B cell (primary cell): ENCODE measurements around the gene QKI. TPM values are rescaled to one million over a fixed set of nuclear protein-coding genes. Genes with fewer than 3 reads are reported as not detected.

Experiments used
- ATAC-seq: fragments of 200-7000 bp; cut with Tn5 transposase; one replicate; pipeline ENCODE4 v1.10.0; 2021; ENCODE audit warnings: low read depth, mild to moderate bottlenecking, moderate number of reproducible peaks, moderate library complexity
- CTCF ChIA-PET: fragments of 350-600 bp; sonication (Branson Sonifier 250); formaldehyde crosslinking; loops from one replicate; lab custom pipeline; 2021; ENCODE audit warnings: antibody characterized with exemption, inconsistent platforms; lab: Charles Lee
- POLR2A ChIA-PET: fragments of 350-600 bp; sonication (Branson Sonifier 250); formaldehyde crosslinking; loops from one replicate; lab custom pipeline; 2021; ENCODE audit warnings: antibody characterized with exemption; lab: Charles Lee
- DNase-seq: peaks from one replicate; pipeline ENCODE4 v3.0.0; 2013
- H2AFZ ChIP-seq: 2 replicates; pipeline ENCODE4 v1.6.1; 2012; ENCODE audit warnings: mild to moderate bottlenecking, low read depth, low read length; ENCODE audit not compliant: insufficient read depth, poor library complexity, severe bottlenecking
- H3K27ac ChIP-seq, 2 donors: 1 replicate in 1 of 2; 2 replicates in 1 of 2; pipeline ENCODE4 v1.5.1; 2012 to 2013; ENCODE audit warnings: low read length in 2 of 2, mild to moderate bottlenecking in 2 of 2, moderate library complexity in 1 of 2
- H3K27me3 ChIP-seq, 4 experiments: fragments of 200-600 bp in 1 of 4; sonication (generic) in 1 of 4; replicated peaks in 1 of 4; 1 replicate in 2 of 4; 2 replicates in 2 of 4; pipeline versions ENCODE4 v1.6.1 to v1.7.0; 2013 to 2016; ENCODE audit warnings: low read length in 3 of 4, mild to moderate bottlenecking in 2 of 4, mixed read lengths in 1 of 4, moderate library complexity in 1 of 4; ENCODE audit not compliant: insufficient read depth in 4 of 4, control insufficient read depth in 3 of 4; ENCODE audit errors: control extremely low read depth in 1 of 4
- H3K36me3 ChIP-seq, 2 experiments: replicated peaks in 1 of 2; 1 replicate in 1 of 2; 2 replicates in 1 of 2; pipeline versions ENCODE4 v1.6.1 to v1.7.1; 2013; ENCODE audit warnings: low read length in 1 of 2; ENCODE audit not compliant: insufficient read depth in 2 of 2, control insufficient read depth in 1 of 2; ENCODE audit errors: control extremely low read depth in 1 of 2, extremely low read depth in 1 of 2
- H3K4me1 ChIP-seq, 2 donors: fragments of 200-600 bp in 1 of 2; sonication (generic) in 1 of 2; 1 replicate in 1 of 2; 2 replicates in 1 of 2; pipeline versions ENCODE4 v1.5.1 to v1.6.1; 2013 to 2017; ENCODE audit warnings: low read length in 2 of 2; ENCODE audit not compliant: control insufficient read depth in 2 of 2, insufficient read depth in 2 of 2
- H3K4me2 ChIP-seq: replicated peaks from 2 replicates; pipeline ENCODE3; 2012; ENCODE audit warnings: mild to moderate bottlenecking, low read depth, low read length; ENCODE audit not compliant: poor library complexity, severe bottlenecking
- H3K4me3 ChIP-seq, 5 experiments: fragments of 200-600 bp in 1 of 5; sonication (generic) in 1 of 5; 1 replicate in 3 of 5; 2 replicates in 2 of 5; pipeline versions ENCODE4 v1.5.1 to v1.7.0; 2011 to 2016; ENCODE audit warnings: low read length in 4 of 5, mild to moderate bottlenecking in 4 of 5, low read depth in 2 of 5, control low read depth in 1 of 5, moderate library complexity in 1 of 5; ENCODE audit not compliant: insufficient read depth in 1 of 5; ENCODE audit errors: control extremely low read depth in 1 of 5, extremely low read depth in 1 of 5
- H3K79me2 ChIP-seq: fragments of 200-600 bp; sonication (generic); one replicate; pipeline ENCODE4 v1.6.0; 2016; ENCODE audit warnings: low read length; ENCODE audit not compliant: control insufficient read depth, insufficient read depth
- H3K9ac ChIP-seq: fragments of 200-600 bp; sonication (generic); 2 replicates; pipeline ENCODE4 v1.6.1; 2017; ENCODE audit warnings: mild to moderate bottlenecking, low read length, moderate library complexity
- H3K9me3 ChIP-seq, 3 donors: one replicate each; pipeline versions ENCODE4 v1.6.1 to v1.7.1; 2013; ENCODE audit warnings: low read length in 2 of 3; ENCODE audit not compliant: control insufficient read depth in 2 of 3, insufficient read depth in 1 of 3; ENCODE audit errors: control extremely low read depth in 1 of 3
- H4K20me1 ChIP-seq: 2 replicates; pipeline ENCODE4 v1.6.0; 2012; ENCODE audit warnings: mild to moderate bottlenecking, low read length; ENCODE audit not compliant: insufficient read depth, control insufficient read depth, poor library complexity, severe bottlenecking
- H3K27ac Mint-ChIP-seq: one replicate; pipeline ENCODE4 v1.8.0; 2021; ENCODE audit warnings: mixed read lengths
- H3K27me3 Mint-ChIP-seq: one replicate; pipeline ENCODE4 v1.8.0; 2021; ENCODE audit warnings: mixed read lengths
- H3K4me1 Mint-ChIP-seq: one replicate; pipeline ENCODE4 v1.8.0; 2021; ENCODE audit warnings: mixed read lengths
- H3K4me3 Mint-ChIP-seq: one replicate; pipeline ENCODE4 v1.8.0; 2021; ENCODE audit warnings: mixed read lengths
- H3K9me3 Mint-ChIP-seq: one replicate; pipeline ENCODE4 v1.8.0; 2022; ENCODE audit warnings: mixed read lengths; ENCODE audit not compliant: insufficient read depth
- EZH2 ChIP-seq: IDR thresholded peaks from 2 replicates; pipeline ENCODE4 v1.6.1; 2012; ENCODE audit warnings: borderline replicate concordance, low read depth, mild to moderate bottlenecking, moderate library complexity, low read length; ENCODE audit not compliant: insufficient read depth, poor library complexity, severe bottlenecking
- WGBS: methylation state at CpG from one replicate; pipeline ENCODE4 v1.1.5; 2013; ENCODE audit warnings: missing lambda C conversion rate; ENCODE audit not compliant: insufficient coverage; 5-methylcytosine and 5-hydroxymethylcytosine counted together
- intact Hi-C: fragments of 100-400 bp; cut with micrococcal nuclease; formaldehyde crosslinking; loops from one replicate; pipeline ENCODE4 v1.10.0; 2022
- polyA plus RNA-seq: library from polyadenylated mRNA; depleted of rRNA; stranded (reverse); fragments of >200 nt; gene quantifications from 2 replicates; pipeline ENCODE4 v1.2.3, GENCODE V29; 2012
- total RNA-seq, 2 donors: library from RNA; stranded (reverse); fragments of 120-200 nt in 1 of 2; gene quantifications; 1 replicate in 1 of 2; 2 replicates in 1 of 2; pipeline versions ENCODE4 v1.2.3 to v1.2.4, GENCODE V29; 2013 to 2022
- TF ChIP-seq, protein P1 (sequence below): fragments of 200-600 bp; IDR thresholded peaks from one replicate; pipeline ENCODE4 v1.8.0; 2022; ENCODE audit warnings: antibody characterized with exemption, mild to moderate bottlenecking

QKI gene
- total and polyA plus RNA-seq, 2 donors (not counting 1 experiment from before 2014, with no cell fraction given) = 38.8 to 79.5 TPM

DNA sequence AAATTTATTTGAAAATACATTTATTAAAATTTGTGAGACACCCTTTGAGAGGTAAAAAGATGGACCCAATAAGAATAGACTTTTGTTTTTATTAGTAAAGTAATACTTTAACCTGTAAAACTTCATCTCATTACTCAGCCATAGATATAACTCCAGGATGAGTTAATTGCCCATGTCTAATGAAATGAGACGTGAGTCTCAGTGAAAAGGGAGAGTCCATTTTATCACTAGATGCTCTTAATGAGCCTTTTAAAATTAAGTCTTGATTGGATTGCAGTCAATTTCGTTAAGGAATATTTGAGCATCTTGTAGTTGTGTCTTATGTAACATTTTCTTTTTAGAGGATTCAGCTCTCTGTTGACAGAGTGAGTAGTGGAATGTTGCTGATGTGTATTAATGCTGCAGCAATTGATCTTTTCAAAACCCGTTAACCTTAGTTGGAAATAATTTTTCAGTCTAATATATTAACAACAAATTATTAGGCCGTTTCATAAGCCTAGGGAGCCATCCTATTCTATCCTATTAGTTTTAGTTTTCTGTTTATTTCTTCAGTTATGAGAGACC is 77.3 kb downstream of the QKI start:
- no peak overlapping the region for H3K4me3 Mint-ChIP-seq
- no peak for DNase-seq
- POLR2A ChIA-PET = no interaction called here
- ATAC-seq = no peak
- Histone ChIP-seq H3K9ac (no peak overlapping the region), H2AFZ (no peak overlapping the region), H3K4me1 (peaks cover 4 to 11% of the 10 kb centered on the region in 2 donors), H3K36me3 (no peaks in the 10 kb centered on the region), H3K9me3 (no peaks in the 10 kb centered on the region), H3K27me3 (no peaks in the 10 kb centered on the region), H4K20me1 (peaks cover 19% of the 10 kb centered on the region), H3K27ac (no peak overlapping the region), H3K4me2 (no peak overlapping the region), H3K4me3 (no peak overlapping the region), H3K79me2 (peaks cover 59% of the 10 kb centered on the region)
- WGBS = no CpG with 5 or more reads among the region's 4 CpGs
- intact Hi-C loops = no loop called here
- no peaks in the 10 kb centered on the region for H3K27me3 Mint-ChIP-seq
- peaks cover 46% of the 10 kb centered on the region for H3K4me1 Mint-ChIP-seq
- no peak for TF ChIP-seq EZH2
- no peaks in the 10 kb centered on the region for H3K9me3 Mint-ChIP-seq
- CTCF ChIA-PET = no interaction called here
- no peak overlapping the region for H3K27ac Mint-ChIP-seq

DNA sequence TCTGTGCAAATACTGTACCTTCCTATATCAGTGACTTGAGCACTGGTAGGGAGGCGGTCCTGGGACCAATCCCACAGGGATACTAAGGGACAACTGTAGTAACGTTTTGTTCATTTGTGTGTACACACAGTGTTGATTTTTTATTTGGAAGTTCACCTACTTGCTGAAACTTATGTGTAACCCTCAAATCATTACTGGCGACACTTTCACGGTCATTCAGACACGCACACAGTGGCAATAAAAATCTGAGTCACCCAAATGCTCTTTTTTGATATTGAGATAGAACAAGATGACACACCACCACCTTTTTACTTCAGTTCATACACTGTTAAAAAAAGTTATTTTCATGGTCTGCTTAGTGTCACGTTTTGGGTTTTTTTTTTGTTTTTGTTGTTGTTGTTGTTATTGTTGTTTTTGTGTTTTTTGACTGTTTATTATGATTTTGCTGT is 79.8 kb downstream of the QKI start:
- TF ChIP-seq EZH2 = no peak
- TF ChIP-seq, protein P1, sequence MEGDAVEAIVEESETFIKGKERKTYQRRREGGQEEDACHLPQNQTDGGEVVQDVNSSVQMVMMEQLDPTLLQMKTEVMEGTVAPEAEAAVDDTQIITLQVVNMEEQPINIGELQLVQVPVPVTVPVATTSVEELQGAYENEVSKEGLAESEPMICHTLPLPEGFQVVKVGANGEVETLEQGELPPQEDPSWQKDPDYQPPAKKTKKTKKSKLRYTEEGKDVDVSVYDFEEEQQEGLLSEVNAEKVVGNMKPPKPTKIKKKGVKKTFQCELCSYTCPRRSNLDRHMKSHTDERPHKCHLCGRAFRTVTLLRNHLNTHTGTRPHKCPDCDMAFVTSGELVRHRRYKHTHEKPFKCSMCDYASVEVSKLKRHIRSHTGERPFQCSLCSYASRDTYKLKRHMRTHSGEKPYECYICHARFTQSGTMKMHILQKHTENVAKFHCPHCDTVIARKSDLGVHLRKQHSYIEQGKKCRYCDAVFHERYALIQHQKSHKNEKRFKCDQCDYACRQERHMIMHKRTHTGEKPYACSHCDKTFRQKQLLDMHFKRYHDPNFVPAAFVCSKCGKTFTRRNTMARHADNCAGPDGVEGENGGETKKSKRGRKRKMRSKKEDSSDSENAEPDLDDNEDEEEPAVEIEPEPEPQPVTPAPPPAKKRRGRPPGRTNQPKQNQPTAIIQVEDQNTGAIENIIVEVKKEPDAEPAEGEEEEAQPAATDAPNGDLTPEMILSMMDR = no peak
- intact Hi-C loops = no loop called here
- H3K9me3 Mint-ChIP-seq = peaks cover 2% of the 10 kb centered on the region
- H3K4me1 ChIP-seq = peaks cover 4 to 11% of the 10 kb centered on the region in 2 donors
- ATAC-seq = no peak
- H3K4me1 Mint-ChIP-seq = peaks cover 35% of the 10 kb centered on the region
- no peak overlapping the region for H3K4me2 ChIP-seq
- WGBS = no CpG with 5 or more reads among the region's 6 CpGs
- H3K9ac ChIP-seq = no peak overlapping the region
- H4K20me1 ChIP-seq = peaks cover 15% of the 10 kb centered on the region
- peaks cover 62% of the 10 kb centered on the region for H3K79me2 ChIP-seq
- no peak for DNase-seq
- POLR2A ChIA-PET = no interaction called here
- no peak overlapping the region for H3K27ac Mint-ChIP-seq
- no peaks in the 10 kb centered on the region for H3K27me3 Mint-ChIP-seq
- H2AFZ ChIP-seq = no peak overlapping the region
- no peak overlapping the region for H3K4me3 Mint-ChIP-seq
- no peak overlapping the region for H3K4me3 ChIP-seq
- no peaks in the 10 kb centered on the region for H3K27me3 ChIP-seq
- H3K9me3 ChIP-seq = no peaks in the 10 kb centered on the region
- H3K27ac ChIP-seq = no peak overlapping the region
- CTCF ChIA-PET = no interaction called here
- no peaks in the 10 kb centered on the region for H3K36me3 ChIP-seq
